HepG2 (cell line): Measurements from ENCODE around the gene UBE2Q1. TPM values are rescaled to one million over a fixed set of nuclear protein-coding genes. Genes with fewer than 3 reads are reported as not detected.
A peak's percentile ranks its signal among the peaks of the same experiment; 100 is the strongest.

ENCODE experiments used
- ATAC-seq: fragments of 200-7000 bp; cut with Tn5 transposase; 3 replicates; pipeline ENCODE4 v1.9.1; 2020; ENCODE audit warnings: mild to moderate bottlenecking, moderate library complexity
- BruUV-seq: library from RNA; stranded (reverse); fragments of 400-500 nt; replicated peaks from 2 replicates; lab custom pipeline; 2021; lab: Mats Ljungman, UMichigan
- CTCF ChIA-PET: fragments of 300-600 bp; formaldehyde crosslinking; extraction: SDS; loops from one replicate; lab custom pipeline; 2021; ENCODE audit warnings: low total read pairs, inconsistent platforms, low intra/inter-chr PET ratio; lab: Yijun Ruan, JAX
- POLR2A ChIA-PET: fragments of 350-600 bp; sonication (Branson Sonifier 250); formaldehyde crosslinking; loops from one replicate; lab custom pipeline; 2020; ENCODE audit warnings: antibody characterized with exemption, inconsistent platforms; lab: Yijun Ruan, JAX
- DNase-seq: peaks from one replicate; pipeline ENCODE4 v3.0.0-alpha.2; 2015; ENCODE audit warnings: low spot score
- FAIRE-seq: peaks from 3 replicates; lab custom pipeline; 2011; peaks lifted over from hg19 to GRCh38; lab: Jason Lieb, UNC
- H2AFZ ChIP-seq: one replicate; pipeline ENCODE4 v1.6.1; 2011; ENCODE audit warnings: low read length, inconsistent platforms
- H3K27ac ChIP-seq: fragments of 300-600 bp; 3 replicates; pipeline ENCODE4 v1.8.0; 2011; ENCODE audit warnings: mixed run types, mild to moderate bottlenecking, mixed read lengths, low read length, inconsistent platforms; ENCODE audit not compliant: insufficient read depth; ENCODE audit errors: extremely low read length
- H3K27me3 ChIP-seq, 2 experiments: fragments of 200-600 bp in 1 of 2; 2 replicates in 1 of 2; 3 replicates in 1 of 2; pipeline versions ENCODE4 v1.6.0 to v1.8.0; 2011; ENCODE audit warnings: low read length in 2 of 2, mild to moderate bottlenecking in 2 of 2, moderate library complexity in 2 of 2, inconsistent platforms in 1 of 2; ENCODE audit not compliant: insufficient read depth in 2 of 2, control insufficient read depth in 1 of 2
- H3K36me3 ChIP-seq, 2 experiments: fragments of 200-600 bp in 1 of 2; replicated peaks in 1 of 2; 2 replicates in 1 of 2; 3 replicates in 1 of 2; pipeline versions ENCODE4 v1.5.1 to v1.8.0; 2011; ENCODE audit warnings: low read length in 2 of 2, inconsistent platforms in 1 of 2; ENCODE audit not compliant: insufficient read depth in 2 of 2, control insufficient read depth in 1 of 2
- H3K4me1 ChIP-seq: 2 replicates; pipeline ENCODE4 v1.5.1; 2012; ENCODE audit warnings: low read length, inconsistent platforms; ENCODE audit not compliant: insufficient read depth
- H3K4me2 ChIP-seq: 2 replicates; pipeline ENCODE4 v1.6.0; 2011; ENCODE audit warnings: low read depth, low read length, inconsistent platforms
- H3K4me3 ChIP-seq, 3 experiments: fragments of 200-600 bp in 1 of 3; sonication (generic), shearing (Covaris generic) in 1 of 3; replicated peaks in 1 of 3; 2 replicates each; pipeline ENCODE4 v1.5.1; 2011 to 2016; ENCODE audit warnings: low read length in 3 of 3, inconsistent platforms in 2 of 3, low read depth in 2 of 3, mild to moderate bottlenecking in 2 of 3, control low read depth in 1 of 3, mixed read lengths in 1 of 3; ENCODE audit not compliant: insufficient read depth in 1 of 3
- H3K79me2 ChIP-seq: one replicate; pipeline ENCODE4 v1.6.1; 2011; ENCODE audit warnings: low read length, inconsistent platforms; ENCODE audit not compliant: insufficient read depth
- H3K9ac ChIP-seq: 2 replicates; pipeline ENCODE4 v1.6.0; 2011; ENCODE audit warnings: mild to moderate bottlenecking, low read depth, low read length, inconsistent platforms; ENCODE audit not compliant: insufficient read depth
- H3K9me3 ChIP-seq: 2 replicates; pipeline ENCODE4 v1.5.1; 2012; ENCODE audit warnings: mild to moderate bottlenecking, low read length
- H4K20me1 ChIP-seq: 2 replicates; pipeline ENCODE4 v1.6.0; 2011; ENCODE audit warnings: inconsistent platforms, mild to moderate bottlenecking, low read length, moderate library complexity; ENCODE audit not compliant: insufficient read depth
- AGO2 ChIP-seq: fragments of 200-400 bp; formaldehyde crosslinking; optimal IDR thresholded peaks from 2 replicates; pipeline ENCODE3; 2017; ENCODE audit warnings: mild to moderate bottlenecking, low read depth, low read length, moderate library complexity
- AKAP8 ChIP-seq: sonication (generic); formaldehyde crosslinking; IDR thresholded peaks from 2 replicates; pipeline ENCODE4 v1.5.1; 2020; ENCODE audit warnings: mild to moderate bottlenecking, missing genetic modification reagents
- MBNL3 ChIP-seq: fragments of 250-450 bp; sonication (Bioruptor Pico); conservative IDR thresholded peaks from 2 replicates; pipeline ENCODE4 v1.8.0; 2022; ENCODE audit warnings: mild to moderate bottlenecking, inconsistent platforms
- POLR2A ChIP-seq, 2 experiments: IDR thresholded peaks; 2 replicates each; pipeline ENCODE4 v1.6.1; 2011; ENCODE audit warnings: low read depth in 2 of 2, low read length in 2 of 2, mild to moderate bottlenecking in 1 of 2, moderate library complexity in 1 of 2; ENCODE audit not compliant: insufficient read depth in 1 of 2
- POLR2AphosphoS2 ChIP-seq: IDR thresholded peaks from 2 replicates; pipeline ENCODE4 v1.6.1; 2011; ENCODE audit warnings: low read depth, low read length, improper control_type of control experiment
- RBM22 ChIP-seq: fragments of 200-400 bp; formaldehyde crosslinking; optimal IDR thresholded peaks from 2 replicates; pipeline ENCODE3; 2017; ENCODE audit warnings: mild to moderate bottlenecking, low read length, moderate library complexity
- XRCC5 ChIP-seq: fragments of 200-400 bp; formaldehyde crosslinking; optimal IDR thresholded peaks from 2 replicates; pipeline ENCODE3; 2017; ENCODE audit warnings: mild to moderate bottlenecking, low read length
- ZNF274 ChIP-seq: sonication (generic); formaldehyde crosslinking; IDR thresholded peaks from 2 replicates; pipeline ENCODE4 v1.5.1; 2020; ENCODE audit warnings: mild to moderate bottlenecking, missing genetic modification reagents
- ZNF441 ChIP-seq: sonication (generic); formaldehyde crosslinking; IDR thresholded peaks from 2 replicates; pipeline ENCODE4 v1.7.0; 2021; ENCODE audit warnings: missing genetic modification reagents, borderline replicate concordance
- WGBS: methylation state at CpG from one replicate; pipeline ENCODE4 v1.1.6; 2017; ENCODE audit warnings: low lambda C conversion rate; 5-methylcytosine and 5-hydroxymethylcytosine counted together
- in situ Hi-C: cut with HindIII; loops from 2 replicates; pipeline ENCODE4 v1.10.0; 2017; ENCODE audit warnings: low pct_unique_long_range_greater_than_20kb; ENCODE audit not compliant: extremely low pct_ligation_motif_present
- intact Hi-C: fragments of 100-400 bp; cut with micrococcal nuclease; formaldehyde crosslinking; loops from one replicate; pipeline ENCODE4 v1.10.0; 2022; ENCODE audit not compliant: unreplicated experiment
- polyA plus RNA-seq, 8 experiments: library from polyadenylated mRNA; depleted of rRNA in 3 of 8; stranded (reverse) in 7 of 8; unstranded in 1 of 8; fragments of >200 nt; fragmentation: Illumina TruSeq in 4 of 8; extraction: Trizol in 4 of 8; gene quantifications; 2 replicates each; pipeline versions ENCODE4 v1.2.1 to v1.2.3, GENCODE V29; 2011 to 2016; ENCODE audit warnings: low read depth in 4 of 8, missing spikeins in 1 of 8, mixed read lengths in 1 of 8; ENCODE audit not compliant: insufficient read depth in 1 of 8
- total RNA-seq, 5 experiments: library from RNA; depleted of rRNA; stranded (reverse); fragments of >200 nt; fragmentation: Illumina TruSeq; extraction: Trizol; gene quantifications; 2 replicates each; pipeline ENCODE4 v1.2.3, GENCODE V29; 2016; ENCODE audit warnings: low read depth in 1 of 5
- TF ChIP-seq, protein P1 (sequence below): sonication (generic); formaldehyde crosslinking; IDR thresholded peaks from 2 replicates; pipeline ENCODE4 v1.4.0; 2020; ENCODE audit warnings: missing genetic modification reagents, borderline replicate concordance

The UBE2Q1 gene
- total and polyA plus RNA-seq, 2 of the 13 experiments (the other 11 are each of a cell fraction or from before 2014, with no cell fraction given) = 11.7 to 41.7 TPM

DNA sequence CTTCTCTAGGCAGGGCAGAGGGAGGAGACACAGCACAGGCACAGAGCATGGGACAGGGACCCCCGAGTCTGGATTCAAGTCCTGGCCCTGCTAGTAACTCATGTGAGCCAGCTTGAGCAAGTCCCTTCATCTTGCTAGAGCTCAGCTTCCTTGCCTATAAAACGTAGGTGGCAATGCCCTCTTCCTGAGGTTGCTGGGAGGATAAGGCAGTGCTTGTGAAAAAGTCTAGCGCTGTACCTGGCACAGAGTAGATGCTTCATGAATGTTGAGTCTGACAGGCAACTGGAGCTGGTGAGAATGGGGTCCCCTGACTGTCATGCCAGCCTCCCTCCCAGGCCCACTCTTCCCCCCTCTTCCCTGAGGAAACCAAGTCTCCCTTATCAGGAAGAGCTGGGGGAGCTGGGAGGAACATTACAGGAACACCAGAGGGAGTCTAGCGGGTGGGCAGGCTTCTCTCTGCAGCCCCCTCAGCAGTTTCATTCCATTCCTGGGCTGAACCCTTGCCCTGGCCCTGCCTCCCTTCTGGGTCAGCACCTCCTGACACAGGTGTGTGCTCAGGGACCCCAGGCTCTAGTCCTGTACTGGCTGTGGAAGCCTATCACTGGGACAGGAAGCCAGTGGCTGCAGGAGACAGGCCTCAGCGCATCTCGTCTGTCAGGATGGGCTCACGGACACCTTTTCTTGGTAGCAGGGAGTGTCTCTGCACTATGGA lies 19.0 kb upstream of the UBE2Q1 start:
- no peaks in the 10 kb centered on the region for H3K9me3 ChIP-seq
- H3K9ac ChIP-seq = no peak overlapping the region
- in situ Hi-C loops (no loop called here), intact Hi-C loops (no loop called here)
- WGBS = 86% methylated on average over 2 of the region's 7 CpGs
- H3K36me3 ChIP-seq = peaks cover 7 to 30% of the 10 kb centered on the region in 2 experiments; a peak in 4 of 5 replicates
- ATAC-seq = peak; percentile 6; the same call in 2 of the 3 replicates
- DNase-seq = no peak
- no peaks in the 10 kb centered on the region for H3K4me1 ChIP-seq
- H3K4me3 ChIP-seq = no peak overlapping the region
- FAIRE-seq = no peak
- BruUV-seq = no TSS peak
- no peak overlapping the region for H3K27ac ChIP-seq
- H2AFZ ChIP-seq = no peak overlapping the region
- no peaks in the 10 kb centered on the region for H3K79me2 ChIP-seq
- TF ChIP-seq POLR2AphosphoS2 (peak; percentile 73; the same call in 1 of the 2 replicates), MBNL3 (CRISPR knock-in tag) (no peak), POLR2A (IDR thresholded peaks at IDR 0.05; ENCODE audit: insufficient read depth in 1 of 2, low read depth in 2 of 2, low read length in 2 of 2) (0 out of 4 replicates have a peak, but pooled peaks of 1 of the 2 experiments have one; percentile 15), ZNF441 (CRISPR knock-in tag) (no peak), ZNF274 (CRISPR knock-in tag) (no peak), AKAP8 (CRISPR knock-in tag) (0 out of 2 replicates have a peak, but pooled peaks have one; percentile 54), XRCC5 (no peak), RBM22 (peak; percentile 24), AGO2 (peak; percentile 25)
- TF ChIP-seq, protein P1, sequence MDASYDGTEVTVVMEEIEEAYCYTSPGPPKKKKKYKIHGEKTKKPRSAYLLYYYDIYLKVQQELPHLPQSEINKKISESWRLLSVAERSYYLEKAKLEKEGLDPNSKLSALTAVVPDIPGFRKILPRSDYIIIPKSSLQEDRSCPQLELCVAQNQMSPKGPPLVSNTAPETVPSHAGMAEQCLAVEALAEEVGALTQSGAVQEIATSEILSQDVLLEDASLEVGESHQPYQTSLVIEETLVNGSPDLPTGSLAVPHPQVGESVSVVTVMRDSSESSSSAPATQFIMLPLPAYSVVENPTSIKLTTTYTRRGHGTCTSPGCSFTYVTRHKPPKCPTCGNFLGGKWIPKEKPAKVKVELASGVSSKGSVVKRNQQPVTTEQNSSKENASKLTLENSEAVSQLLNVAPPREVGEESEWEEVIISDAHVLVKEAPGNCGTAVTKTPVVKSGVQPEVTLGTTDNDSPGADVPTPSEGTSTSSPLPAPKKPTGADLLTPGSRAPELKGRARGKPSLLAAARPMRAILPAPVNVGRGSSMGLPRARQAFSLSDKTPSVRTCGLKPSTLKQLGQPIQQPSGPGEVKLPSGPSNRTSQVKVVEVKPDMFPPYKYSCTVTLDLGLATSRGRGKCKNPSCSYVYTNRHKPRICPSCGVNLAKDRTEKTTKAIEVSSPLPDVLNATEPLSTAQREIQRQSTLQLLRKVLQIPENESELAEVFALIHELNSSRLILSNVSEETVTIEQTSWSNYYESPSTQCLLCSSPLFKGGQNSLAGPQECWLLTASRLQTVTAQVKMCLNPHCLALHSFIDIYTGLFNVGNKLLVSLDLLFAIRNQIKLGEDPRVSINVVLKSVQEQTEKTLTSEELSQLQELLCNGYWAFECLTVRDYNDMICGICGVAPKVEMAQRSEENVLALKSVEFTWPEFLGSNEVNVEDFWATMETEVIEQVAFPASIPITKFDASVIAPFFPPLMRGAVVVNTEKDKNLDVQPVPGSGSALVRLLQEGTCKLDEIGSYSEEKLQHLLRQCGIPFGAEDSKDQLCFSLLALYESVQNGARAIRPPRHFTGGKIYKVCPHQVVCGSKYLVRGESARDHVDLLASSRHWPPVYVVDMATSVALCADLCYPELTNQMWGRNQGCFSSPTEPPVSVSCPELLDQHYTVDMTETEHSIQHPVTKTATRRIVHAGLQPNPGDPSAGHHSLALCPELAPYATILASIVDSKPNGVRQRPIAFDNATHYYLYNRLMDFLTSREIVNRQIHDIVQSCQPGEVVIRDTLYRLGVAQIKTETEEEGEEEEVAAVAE (CRISPR knock-in tag) = no peak
- no peaks in the 10 kb centered on the region for H4K20me1 ChIP-seq
- ChIA-PET CTCF (no interaction called here), POLR2A (interaction anchor here (1.0 kb wide), 1 partner anchor 9 kb away, joined by 3 read pairs; no protein-coding TSS in a partner anchor)
- H3K27me3 ChIP-seq = peaks cover 0 to 3% of the 10 kb centered on the region in 2 experiments; a peak in 1 of 5 replicates
- no peak overlapping the region for H3K4me2 ChIP-seq
